ENCODE data around the gene DYNLT1.
"Not testable (repeated sequence)": the region's sequence is repeated elsewhere in the genome, so short reads cannot be mapped to it uniquely, and the experiment has no call there.

The DYNLT1 gene

DNA sequence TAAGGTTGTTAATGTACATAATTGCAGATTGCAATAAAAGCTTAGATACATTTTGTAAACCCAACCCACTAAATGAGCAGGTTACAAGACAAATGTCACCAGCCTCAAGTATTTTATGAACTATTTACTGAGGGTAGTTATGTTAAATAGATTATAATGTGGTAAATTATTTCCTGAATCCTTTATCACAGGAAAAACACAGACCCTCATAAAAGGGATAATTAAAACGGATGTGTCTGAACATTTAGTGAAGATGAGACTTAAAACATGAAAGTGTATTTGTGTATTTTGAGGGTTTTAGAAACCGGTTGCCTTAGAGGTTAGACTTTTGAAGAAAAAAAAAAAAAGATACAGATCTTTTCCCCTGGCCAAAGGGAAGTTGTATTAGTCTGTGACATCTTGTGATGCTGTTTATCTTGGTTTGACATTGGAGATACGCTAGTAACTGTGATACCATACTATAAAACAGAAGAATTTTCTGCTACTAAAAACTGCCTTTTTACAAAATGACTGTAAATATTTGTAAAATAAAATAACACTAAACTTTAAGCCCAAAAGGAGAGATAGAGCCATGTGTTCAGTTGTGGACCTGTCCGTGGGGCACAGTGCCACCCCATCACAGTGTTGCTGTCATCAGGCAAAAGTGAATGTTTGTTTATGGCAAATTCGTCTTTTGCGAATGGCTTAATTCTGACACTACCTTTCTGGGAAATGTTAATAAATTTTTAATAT is 9.7 kb downstream of the DYNLT1 start:
- TF ChIP-seq, protein P1, sequence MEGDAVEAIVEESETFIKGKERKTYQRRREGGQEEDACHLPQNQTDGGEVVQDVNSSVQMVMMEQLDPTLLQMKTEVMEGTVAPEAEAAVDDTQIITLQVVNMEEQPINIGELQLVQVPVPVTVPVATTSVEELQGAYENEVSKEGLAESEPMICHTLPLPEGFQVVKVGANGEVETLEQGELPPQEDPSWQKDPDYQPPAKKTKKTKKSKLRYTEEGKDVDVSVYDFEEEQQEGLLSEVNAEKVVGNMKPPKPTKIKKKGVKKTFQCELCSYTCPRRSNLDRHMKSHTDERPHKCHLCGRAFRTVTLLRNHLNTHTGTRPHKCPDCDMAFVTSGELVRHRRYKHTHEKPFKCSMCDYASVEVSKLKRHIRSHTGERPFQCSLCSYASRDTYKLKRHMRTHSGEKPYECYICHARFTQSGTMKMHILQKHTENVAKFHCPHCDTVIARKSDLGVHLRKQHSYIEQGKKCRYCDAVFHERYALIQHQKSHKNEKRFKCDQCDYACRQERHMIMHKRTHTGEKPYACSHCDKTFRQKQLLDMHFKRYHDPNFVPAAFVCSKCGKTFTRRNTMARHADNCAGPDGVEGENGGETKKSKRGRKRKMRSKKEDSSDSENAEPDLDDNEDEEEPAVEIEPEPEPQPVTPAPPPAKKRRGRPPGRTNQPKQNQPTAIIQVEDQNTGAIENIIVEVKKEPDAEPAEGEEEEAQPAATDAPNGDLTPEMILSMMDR (IDR thresholded peaks at IDR 0.05; ENCODE audit: extremely low read depth, missing control alignments): no peak
- no peak for DNase-seq (ENCODE audit: low spot score)

DNA sequence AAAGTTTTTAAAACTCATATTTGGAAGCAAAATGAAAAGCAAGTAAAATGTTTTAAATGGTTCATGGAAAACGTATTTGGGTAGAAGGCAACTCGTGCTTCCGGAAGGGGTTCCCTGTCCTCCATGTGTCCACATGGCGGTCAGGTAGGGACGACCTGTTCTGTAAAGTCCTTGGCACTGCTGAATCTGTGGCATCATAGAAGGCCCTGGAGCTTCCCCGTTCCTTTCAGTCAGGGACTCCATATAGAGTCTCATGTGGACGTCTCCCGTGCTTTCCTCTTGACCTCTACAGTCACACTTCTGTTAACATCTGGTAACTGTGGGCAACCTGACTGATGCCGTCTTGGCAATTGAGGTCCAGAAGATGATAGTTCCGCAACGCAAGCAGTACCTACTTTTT is 11.4 kb downstream of the DYNLT1 start:
- TF ChIP-seq, protein P1 (IDR thresholded peaks at IDR 0.05; ENCODE audit: extremely low read depth, missing control alignments): no peak
- DNase-seq (ENCODE audit: low spot score): no peak

DNA sequence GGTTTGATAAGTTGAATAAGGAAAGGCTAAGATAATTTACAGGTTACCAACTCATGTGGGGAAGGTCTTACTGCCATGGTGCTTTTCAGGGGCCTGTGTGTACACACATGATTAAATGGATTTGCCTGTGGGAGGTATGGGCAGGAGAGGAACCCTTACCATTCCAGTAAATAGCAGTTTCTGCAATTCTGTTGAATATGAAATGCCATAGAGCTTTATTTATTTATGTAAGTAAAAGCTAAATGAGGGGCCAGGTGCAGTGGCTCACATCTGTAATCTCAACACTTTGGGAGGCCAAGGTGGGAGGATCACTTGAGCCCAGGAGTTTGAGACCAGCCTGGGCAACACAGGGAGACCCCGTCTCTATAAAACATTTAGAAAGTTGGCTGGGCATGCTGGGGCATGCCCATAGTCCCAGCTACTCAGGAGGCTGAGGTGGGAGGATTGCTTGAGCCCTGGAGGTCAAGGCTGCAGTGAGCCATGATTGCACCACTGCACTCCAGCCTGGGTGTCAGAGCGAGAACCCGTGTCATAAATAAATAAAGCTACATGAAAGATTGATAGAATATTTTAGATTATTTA is 11.9 kb downstream of the DYNLT1 start:
- DNase-seq (ENCODE audit: low spot score): not testable (repeated sequence)

DNA sequence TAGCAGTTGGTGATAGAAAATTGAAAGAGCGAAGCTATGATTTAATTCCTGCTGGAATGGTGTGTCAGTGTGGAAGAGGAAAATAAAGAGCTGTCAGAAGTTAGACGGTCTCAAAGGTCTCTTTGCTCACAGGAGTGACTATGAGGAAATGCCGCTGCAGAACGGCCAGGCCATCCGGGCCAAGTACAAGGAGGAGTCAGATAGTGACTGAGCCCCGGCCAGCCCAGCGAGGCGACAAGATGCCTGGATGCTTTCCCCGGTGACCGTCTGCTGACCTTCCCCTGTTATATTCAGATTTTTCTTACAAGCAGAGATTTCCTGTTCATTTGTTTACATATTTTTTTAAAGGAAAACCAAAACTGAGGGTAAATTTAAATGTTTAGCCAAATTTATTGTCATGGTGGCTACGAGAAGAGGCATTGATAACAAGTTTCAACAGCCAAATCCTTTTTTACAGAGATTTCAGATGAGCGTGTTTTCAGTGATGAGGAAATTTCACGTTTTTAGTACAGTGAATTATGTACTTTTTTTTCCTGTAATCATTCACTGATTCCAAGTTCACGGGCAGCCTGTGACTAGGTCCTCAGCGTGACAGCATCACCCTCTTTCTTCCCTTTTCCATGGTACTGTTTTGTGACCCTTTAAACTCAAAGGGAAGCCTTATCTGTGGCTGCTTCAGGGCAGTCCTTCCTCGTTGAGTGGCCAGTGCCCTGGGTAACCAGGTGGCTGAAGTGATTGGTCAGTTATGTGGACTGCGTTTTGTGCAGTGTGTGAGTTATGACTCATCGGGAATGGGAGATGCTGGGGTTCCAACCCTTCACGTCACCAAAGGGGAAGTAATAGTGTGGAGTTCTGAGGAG is 12.6 kb downstream of the DYNLT1 start:
- TF ChIP-seq, protein P1 (IDR thresholded peaks at IDR 0.05; ENCODE audit: extremely low read depth, missing control alignments): no peak
- no peak for DNase-seq (ENCODE audit: low spot score)

DNA sequence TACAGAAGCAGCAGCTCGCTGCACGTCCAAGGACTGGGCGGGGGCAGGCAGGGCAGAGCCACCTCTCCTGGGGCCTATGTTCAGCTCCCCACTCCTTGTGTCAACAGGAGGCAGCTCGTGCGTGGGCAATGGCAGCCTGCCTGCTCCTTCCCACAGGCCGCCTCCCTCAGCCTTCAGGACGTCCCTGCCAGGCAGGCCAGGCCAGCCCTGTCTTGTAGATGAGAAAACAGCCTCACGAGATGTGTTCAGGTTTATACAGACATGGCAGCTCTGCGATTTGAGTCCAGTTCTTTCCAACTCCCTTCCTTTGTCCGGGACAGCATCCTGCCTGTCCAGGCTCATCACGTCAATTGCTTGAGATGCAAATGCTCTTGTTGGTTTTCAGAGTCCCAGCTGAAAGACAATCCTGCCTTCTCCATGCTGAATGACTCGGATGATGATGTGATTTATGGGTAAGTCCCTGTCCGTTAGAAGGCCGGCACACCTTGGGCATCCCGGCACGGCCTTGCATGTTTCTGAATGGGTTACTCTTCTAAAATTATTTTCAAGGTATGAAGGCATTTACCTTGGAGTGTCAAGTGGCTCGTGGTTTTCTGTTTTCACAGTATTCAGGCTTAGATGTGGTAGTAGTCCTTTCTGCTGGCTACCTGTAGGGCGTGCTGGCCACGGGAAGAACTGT is 13.5 kb downstream of the DYNLT1 start:
- no peak for DNase-seq (ENCODE audit: low spot score)

DNA sequence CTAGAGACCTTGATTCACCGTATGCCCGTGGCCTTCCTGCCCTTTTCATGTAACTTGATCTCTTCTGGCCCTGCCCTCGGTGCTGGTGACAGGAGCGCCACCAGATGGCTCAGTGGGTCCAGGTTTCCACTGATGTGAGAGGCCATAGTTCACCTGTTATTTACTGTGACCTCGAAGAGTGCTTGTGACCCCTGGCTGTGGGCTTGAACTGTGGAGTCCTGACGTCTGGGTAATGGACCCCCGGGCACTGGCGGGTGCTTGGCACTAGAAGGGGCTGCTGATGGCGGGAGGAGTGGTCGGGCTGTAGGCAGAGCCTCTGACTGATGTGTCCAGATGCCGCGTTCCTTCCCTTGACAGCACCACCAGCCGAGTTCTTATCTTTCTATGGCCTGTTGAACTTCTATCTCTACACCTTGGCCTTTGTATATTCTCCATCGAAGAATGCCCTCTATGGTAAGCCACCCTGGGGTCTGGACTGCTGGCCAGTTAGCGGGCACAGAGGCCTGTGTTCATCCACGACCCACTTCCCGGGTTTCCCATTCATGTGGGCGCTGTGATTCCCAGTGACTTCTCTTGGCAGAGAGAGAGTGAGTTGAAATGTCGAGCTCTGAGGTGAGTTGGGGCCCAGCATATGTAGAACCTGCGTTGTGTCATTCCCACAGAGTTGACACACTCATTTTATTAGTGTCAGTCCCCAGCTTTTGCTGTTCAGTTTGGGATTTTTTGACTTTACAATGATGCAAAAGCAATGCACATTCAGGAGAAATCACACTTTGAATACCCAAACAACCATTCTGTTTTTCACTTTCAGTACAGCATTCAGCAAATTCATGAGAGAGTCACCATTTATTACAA is 14.9 kb downstream of the DYNLT1 start:
- DNase-seq (ENCODE audit: low spot score): no peak
- TF ChIP-seq, protein P1 (IDR thresholded peaks at IDR 0.05; ENCODE audit: extremely low read depth, missing control alignments): no peak

More for the DNA sequence above, 13.5 kb downstream of the DYNLT1 start:
- TF ChIP-seq, protein P1 (IDR thresholded peaks at IDR 0.05; ENCODE audit: extremely low read depth, missing control alignments): no peak

DNA sequence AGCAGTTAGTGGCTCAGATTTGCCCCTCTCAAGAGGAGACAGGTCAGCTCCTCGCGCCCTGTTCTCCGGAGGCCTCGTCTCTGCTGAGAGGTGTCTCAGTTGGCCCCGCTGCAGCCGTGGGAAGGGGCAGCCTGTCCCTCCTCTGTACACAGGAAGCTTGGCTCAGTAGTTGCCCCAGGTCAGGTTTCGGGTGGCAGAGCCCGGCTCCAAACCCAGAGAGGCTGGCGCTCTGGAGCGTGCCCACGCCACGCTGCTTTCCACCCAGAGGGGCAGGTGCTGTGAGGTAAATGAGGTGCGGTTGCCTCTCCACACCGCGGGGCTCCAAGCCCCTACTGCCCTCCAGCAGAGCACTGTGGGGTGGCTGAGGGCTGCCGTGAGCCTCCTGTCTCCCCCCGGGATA is 16.0 kb downstream of the DYNLT1 start:
- DNase-seq (ENCODE audit: low spot score): no peak
- TF ChIP-seq, protein P1 (IDR thresholded peaks at IDR 0.05; ENCODE audit: extremely low read depth, missing control alignments): no peak
